ENCODE measurements around the gene SERTAD3. TPM values are rescaled to one million over a fixed set of nuclear protein-coding genes. Genes with fewer than 3 reads are reported as not detected.

SERTAD3 gene
- total and polyA plus RNA-seq, 4 donors, result 28.9 to 37.5 (median 33.8) TPM

GRCh38 chr19:40466985-40467734 lies 23.0 kb upstream of the SERTAD3 start, which contains the start of gene SPTBN4:
SPTBN4 (plus strand) TSS chr19:40467001; CDS start chr19:40472622, 5,621 bp downstream.
- H3K9me3 ChIP-seq (ENCODE audit: control insufficient read depth in 4 of 4, insufficient read depth in 3 of 4, low read length in 3 of 4), result no peaks in the 10 kb centered on the region
- TF ChIP-seq CTCF (IDR thresholded peaks at IDR 0.05; ENCODE audit: control extremely low read depth, extremely low read depth), result no peak
- peaks cover 4 to 19% (median 12%) of the 10 kb centered on the region in 3 donors for H3K27me3 ChIP-seq (ENCODE audit: control insufficient read depth in 3 of 3, insufficient read depth in 3 of 3, low read length in 2 of 3)
- H3K9ac ChIP-seq (ENCODE audit: insufficient read depth in 1 of 2, low read length in 2 of 2), result peak within 1 kb of the TSS in 1 of 2 donors; percentile 65
- peaks cover 5 to 19% (median 13%) of the 10 kb centered on the region in 5 donors for H3K4me1 ChIP-seq (ENCODE audit: control insufficient read depth in 5 of 5, insufficient read depth in 5 of 5, low read length in 5 of 5)
- DNase-seq (no peak), ATAC-seq (ENCODE audit: insufficient read depth, low FRiP score) (no peak)
- no peaks in the 10 kb centered on the region for H3K36me3 ChIP-seq (ENCODE audit: control insufficient read depth in 4 of 4, insufficient read depth in 4 of 4, low read length in 4 of 4)
- peak within 1 kb of the TSS; percentile 55 to 64 for H3K27ac ChIP-seq (ENCODE audit: low read depth in 1 of 2, low read length in 1 of 2)
- H3K4me3 ChIP-seq, result peak within 1 kb of the TSS; percentile 25
- WGBS, 2 donors, result 5 to 6% methylated on average over 35 to 87 of the region's 87 CpGs

- H3K9me3 ChIP-seq (ENCODE audit: control insufficient read depth in 4 of 4, insufficient read depth in 3 of 4, low read length in 3 of 4), result no peaks in the 10 kb centered on the region
- peak overlapping the region in 1 of 2 donors; percentile 65 for H3K9ac ChIP-seq (ENCODE audit: insufficient read depth in 1 of 2, low read length in 2 of 2)
- peak overlapping the region; percentile 23 for H3K4me3 ChIP-seq
- peak; percentile 0 for ATAC-seq (ENCODE audit: insufficient read depth, low FRiP score)
- 10 to 20% methylated on average over 48 of the region's 48 CpGs for WGBS, 2 donors
- peaks cover 5 to 19% (median 13%) of the 10 kb centered on the region in 5 donors for H3K4me1 ChIP-seq (ENCODE audit: control insufficient read depth in 5 of 5, insufficient read depth in 5 of 5, low read length in 5 of 5)
- peaks cover 4 to 19% (median 12%) of the 10 kb centered on the region in 3 donors for H3K27me3 ChIP-seq (ENCODE audit: control insufficient read depth in 3 of 3, insufficient read depth in 3 of 3, low read length in 2 of 3)
- peak overlapping the region; percentile 55 to 64 for H3K27ac ChIP-seq (ENCODE audit: low read depth in 1 of 2, low read length in 1 of 2)
- no peak for TF ChIP-seq CTCF (IDR thresholded peaks at IDR 0.05; ENCODE audit: control extremely low read depth, extremely low read depth)
- peak in 1 of 3 donors; percentile 33 for DNase-seq
- H3K36me3 ChIP-seq (ENCODE audit: control insufficient read depth in 4 of 4, insufficient read depth in 4 of 4, low read length in 4 of 4), result no peaks in the 10 kb centered on the region
Observed at GRCh38 chr19:40466219-40466984, 22.3 kb upstream of the SERTAD3 start.

GRCh38 chr19:40465557-40466218 lies 21.6 kb upstream of the SERTAD3 start, which contains the start of gene BLVRB:
BLVRB (minus strand) TSS chr19:40465745; CDS start chr19:40465688, 57 bp downstream.
- H3K36me3 ChIP-seq (ENCODE audit: control insufficient read depth in 4 of 4, insufficient read depth in 4 of 4, low read length in 4 of 4), result no peaks in the 10 kb centered on the region
- H3K27ac ChIP-seq (ENCODE audit: low read depth in 1 of 2, low read length in 1 of 2), result peak within 1 kb of the TSS; percentile 82 to 91
- H3K4me3 ChIP-seq, result peak within 1 kb of the TSS; percentile 69
- peak within 1 kb of the TSS in 1 of 2 donors; percentile 65 for H3K9ac ChIP-seq (ENCODE audit: insufficient read depth in 1 of 2, low read length in 2 of 2)
- TF ChIP-seq CTCF (IDR thresholded peaks at IDR 0.05; ENCODE audit: control extremely low read depth, extremely low read depth), result no peak
- peaks cover 4 to 19% (median 12%) of the 10 kb centered on the region in 3 donors for H3K27me3 ChIP-seq (ENCODE audit: control insufficient read depth in 3 of 3, insufficient read depth in 3 of 3, low read length in 2 of 3)
- peaks cover 5 to 19% (median 14%) of the 10 kb centered on the region in 5 donors for H3K4me1 ChIP-seq (ENCODE audit: control insufficient read depth in 5 of 5, insufficient read depth in 5 of 5, low read length in 5 of 5)
- WGBS, 2 donors, result 0 to 1% methylated on average over 47 to 54 of the region's 54 CpGs
- ATAC-seq (ENCODE audit: insufficient read depth, low FRiP score) (peak; percentile 96), DNase-seq (peak; percentile 99 to 100 (median 99))
- H3K9me3 ChIP-seq (ENCODE audit: control insufficient read depth in 4 of 4, insufficient read depth in 3 of 4, low read length in 3 of 4), result no peaks in the 10 kb centered on the region

All from lung (tissue), 12 donors.